ENCODE measurements around the gene GSK3B. TPM values are rescaled to one million over a fixed set of nuclear protein-coding genes. Genes with fewer than 3 reads are reported as not detected.
"Not testable (repeated sequence)": the region's sequence is repeated elsewhere in the genome, so short reads cannot be mapped to it uniquely, and the experiment has no call there.

Gene GSK3B
- total RNA-seq, 3 donors from 2014 or later (not counting 1 experiment from before 2014, with no cell fraction given), result 61.3 to 67.0 (median 62.7) TPM

DNA sequence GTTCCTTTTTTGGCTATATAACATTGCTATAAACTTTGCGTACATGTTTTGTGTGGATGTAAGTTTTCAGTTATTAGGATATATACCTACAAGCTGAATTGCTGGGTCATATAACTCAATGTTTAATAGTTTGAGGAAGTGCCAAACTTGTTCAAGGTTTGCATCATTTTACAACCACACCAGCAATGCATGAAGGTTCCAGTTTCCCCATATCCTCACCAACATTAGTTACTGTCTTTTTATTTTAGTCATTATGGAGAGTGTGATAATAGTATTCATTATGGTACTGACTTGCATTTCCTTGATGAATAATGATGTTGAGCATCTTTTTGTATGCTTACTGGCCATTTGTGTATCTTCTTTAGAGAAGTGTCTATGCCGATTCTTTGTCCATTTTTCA is 200.1 kb downstream of the GSK3B start:
- no peak for DNase-seq
- Histone ChIP-seq H3K9me3 (ENCODE audit: control insufficient read depth, insufficient read depth, low read length) (no peaks in the 10 kb centered on the region), H3K4me3 (ENCODE audit: low read length) (no peak overlapping the region), H3K4me1 (ENCODE audit: control insufficient read depth, insufficient read depth, low read length) (no peaks in the 10 kb centered on the region), H3K36me3 (ENCODE audit: control insufficient read depth, insufficient read depth, low read length) (peaks cover 5% of the 10 kb centered on the region), H3K27ac (ENCODE audit: low read length) (no peak overlapping the region), H3K27me3 (ENCODE audit: control insufficient read depth, insufficient read depth, low read length) (no peaks in the 10 kb centered on the region)
- Mint-ChIP-seq H3K27ac (no peak overlapping the region), H3K9me3 (peaks cover 0 to 3% of the 10 kb centered on the region in 2 donors), H3K4me3 (no peak overlapping the region), H3K36me3 (peaks cover 5% of the 10 kb centered on the region), H3K27me3 (ENCODE audit: low read depth in 2 of 2) (no peaks in the 10 kb centered on the region), H3K4me1 (peaks cover 9 to 10% of the 10 kb centered on the region in 2 donors)
- intact Hi-C loops (cut with micrococcal nuclease), result loop anchor here (5.0 kb wide), 1 partner anchor 523 kb away; no protein-coding TSS in a partner anchor
- ATAC-seq, result no peak
- WGBS (ENCODE audit: insufficient coverage), result 80% methylated on average over 1 of the region's 2 CpGs
- TF ChIP-seq, protein P1, sequence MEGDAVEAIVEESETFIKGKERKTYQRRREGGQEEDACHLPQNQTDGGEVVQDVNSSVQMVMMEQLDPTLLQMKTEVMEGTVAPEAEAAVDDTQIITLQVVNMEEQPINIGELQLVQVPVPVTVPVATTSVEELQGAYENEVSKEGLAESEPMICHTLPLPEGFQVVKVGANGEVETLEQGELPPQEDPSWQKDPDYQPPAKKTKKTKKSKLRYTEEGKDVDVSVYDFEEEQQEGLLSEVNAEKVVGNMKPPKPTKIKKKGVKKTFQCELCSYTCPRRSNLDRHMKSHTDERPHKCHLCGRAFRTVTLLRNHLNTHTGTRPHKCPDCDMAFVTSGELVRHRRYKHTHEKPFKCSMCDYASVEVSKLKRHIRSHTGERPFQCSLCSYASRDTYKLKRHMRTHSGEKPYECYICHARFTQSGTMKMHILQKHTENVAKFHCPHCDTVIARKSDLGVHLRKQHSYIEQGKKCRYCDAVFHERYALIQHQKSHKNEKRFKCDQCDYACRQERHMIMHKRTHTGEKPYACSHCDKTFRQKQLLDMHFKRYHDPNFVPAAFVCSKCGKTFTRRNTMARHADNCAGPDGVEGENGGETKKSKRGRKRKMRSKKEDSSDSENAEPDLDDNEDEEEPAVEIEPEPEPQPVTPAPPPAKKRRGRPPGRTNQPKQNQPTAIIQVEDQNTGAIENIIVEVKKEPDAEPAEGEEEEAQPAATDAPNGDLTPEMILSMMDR (IDR thresholded peaks at IDR 0.05), result no peak

GRCh38 chr3:119893769-119894168 is 200.5 kb downstream of the GSK3B start:
- H3K4me3 ChIP-seq (ENCODE audit: low read length), result no peak overlapping the region
- intact Hi-C loops (cut with micrococcal nuclease), result loop anchor here (2.0 to 5.0 kb wide), 2 partner anchors 524 to 665 kb away; no protein-coding TSS in a partner anchor
- peaks cover 2 to 5% of the 10 kb centered on the region in 2 donors for H3K9me3 Mint-ChIP-seq
- DNase-seq (no peak), ATAC-seq (no peak)
- peaks cover 4% of the 10 kb centered on the region for H3K9me3 ChIP-seq (ENCODE audit: control insufficient read depth, insufficient read depth, low read length)
- peaks cover 9 to 10% of the 10 kb centered on the region in 2 donors for H3K4me1 Mint-ChIP-seq
- no CpG with 5 or more reads among the region's 1 CpG for WGBS (ENCODE audit: insufficient coverage)
- no peak overlapping the region for H3K4me3 Mint-ChIP-seq
- H3K27me3 Mint-ChIP-seq (ENCODE audit: low read depth in 2 of 2), result no peaks in the 10 kb centered on the region
- H3K27ac ChIP-seq (ENCODE audit: low read length), result no peak overlapping the region
- TF ChIP-seq, protein P1 (IDR thresholded peaks at IDR 0.05), result no peak
- no peaks in the 10 kb centered on the region for H3K4me1 ChIP-seq (ENCODE audit: control insufficient read depth, insufficient read depth, low read length)
- peaks cover 9% of the 10 kb centered on the region for H3K36me3 Mint-ChIP-seq
- H3K27ac Mint-ChIP-seq, result no peak overlapping the region
- H3K36me3 ChIP-seq (ENCODE audit: control insufficient read depth, insufficient read depth, low read length), result peaks cover 5% of the 10 kb centered on the region
- H3K27me3 ChIP-seq (ENCODE audit: control insufficient read depth, insufficient read depth, low read length), result no peaks in the 10 kb centered on the region

DNA sequence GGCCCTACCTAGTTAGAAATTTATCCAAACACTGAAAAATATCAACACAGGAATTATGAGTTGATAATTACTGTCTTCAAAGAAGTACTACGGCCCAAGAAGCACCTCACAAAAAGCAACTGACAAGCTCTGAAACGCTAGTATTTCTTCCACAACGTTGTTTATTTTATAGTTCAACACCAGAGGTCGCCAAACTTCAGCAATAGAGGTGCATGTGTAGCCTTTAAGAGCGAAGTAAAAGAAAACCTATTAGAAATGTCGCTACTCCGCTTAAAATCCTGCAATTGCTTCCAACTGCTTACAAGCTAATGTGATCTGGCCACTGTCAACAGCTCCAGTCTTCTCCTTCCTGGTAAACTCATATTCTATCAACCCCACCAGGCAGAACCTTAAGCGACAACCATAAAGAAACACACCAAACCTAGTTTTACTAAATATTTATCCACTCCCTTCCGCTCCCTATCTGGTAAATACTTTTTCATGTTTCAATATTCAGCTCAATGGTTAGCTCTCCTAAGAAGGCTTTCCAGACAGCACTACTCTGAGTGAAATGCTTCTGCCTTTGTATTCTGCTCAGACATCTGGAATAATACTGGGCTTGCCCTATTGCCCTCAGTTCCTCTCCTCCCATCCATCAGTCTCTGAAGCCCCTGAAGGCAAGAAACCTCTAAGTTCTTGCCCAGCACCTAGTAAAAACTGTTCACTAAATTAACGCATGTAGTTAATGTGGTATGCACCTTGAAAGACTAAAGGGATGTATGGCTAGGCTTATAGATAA is 202.1 kb downstream of the GSK3B start:
- intact Hi-C loops (cut with micrococcal nuclease), result loop anchor here (1.0 to 5.0 kb wide), 5 partner anchors 255 to 667 kb away; no protein-coding TSS in a partner anchor
- peaks cover 2 to 5% of the 10 kb centered on the region in 2 donors for H3K9me3 Mint-ChIP-seq
- H3K36me3 ChIP-seq (ENCODE audit: control insufficient read depth, insufficient read depth, low read length), result peaks cover 7% of the 10 kb centered on the region
- H3K27ac ChIP-seq (ENCODE audit: low read length), result no peak overlapping the region
- peaks cover 23% of the 10 kb centered on the region for H3K36me3 Mint-ChIP-seq
- H3K4me3 ChIP-seq (ENCODE audit: low read length), result no peak overlapping the region
- TF ChIP-seq, protein P1 (IDR thresholded peaks at IDR 0.05), result peak; percentile 72
- H3K4me3 Mint-ChIP-seq, result no peak overlapping the region
- no peaks in the 10 kb centered on the region for H3K27me3 ChIP-seq (ENCODE audit: control insufficient read depth, insufficient read depth, low read length)
- H3K4me1 Mint-ChIP-seq, result peaks cover 9 to 10% of the 10 kb centered on the region in 2 donors
- H3K4me1 ChIP-seq (ENCODE audit: control insufficient read depth, insufficient read depth, low read length), result no peaks in the 10 kb centered on the region
- peaks cover 8% of the 10 kb centered on the region for H3K9me3 ChIP-seq (ENCODE audit: control insufficient read depth, insufficient read depth, low read length)
- ATAC-seq (peak; percentile 67 to 81 (median 76)), DNase-seq (peak; percentile 15 to 81)
- WGBS (ENCODE audit: insufficient coverage), result 61% methylated on average over 9 of the region's 10 CpGs
- H3K27me3 Mint-ChIP-seq (ENCODE audit: low read depth in 2 of 2), result no peaks in the 10 kb centered on the region
- H3K27ac Mint-ChIP-seq, result peak overlapping the region in 1 of 2 donors; percentile 43

DNA sequence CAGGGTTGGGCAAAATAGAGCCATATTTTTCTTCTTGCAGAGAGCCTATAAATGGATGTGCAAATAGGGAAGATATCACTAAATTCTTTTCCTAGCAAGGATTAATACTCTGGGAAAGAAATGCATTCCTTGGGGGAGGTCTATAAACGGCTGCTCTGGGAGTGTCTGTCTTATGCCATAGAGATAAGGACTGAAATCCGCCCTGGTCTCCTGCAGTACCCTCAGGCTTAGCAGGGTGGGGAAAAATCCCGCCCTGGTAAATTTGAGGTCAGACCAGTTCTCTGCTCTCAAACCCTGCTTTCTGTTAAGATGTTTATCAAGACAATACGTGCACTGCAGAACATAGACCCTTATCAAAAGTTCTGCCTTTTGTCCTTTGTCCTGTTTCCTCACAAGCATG is 205.6 kb downstream of the GSK3B start:
- Mint-ChIP-seq H3K4me1 (peaks cover 27 to 35% of the 10 kb centered on the region in 2 donors), H3K36me3 (peaks cover 33% of the 10 kb centered on the region)
- not testable (repeated sequence) for DNase-seq

More for the DNA sequence above, 205.6 kb downstream of the GSK3B start:
- H3K4me3 ChIP-seq (ENCODE audit: low read length); H3K27me3 Mint-ChIP-seq (ENCODE audit: low read depth in 2 of 2); H3K4me1 ChIP-seq (ENCODE audit: control insufficient read depth, insufficient read depth, low read length); H3K9me3 Mint-ChIP-seq; intact Hi-C loops (cut with micrococcal nuclease); H3K27ac Mint-ChIP-seq; H3K27me3 ChIP-seq (ENCODE audit: control insufficient read depth, insufficient read depth, low read length); H3K9me3 ChIP-seq (ENCODE audit: control insufficient read depth, insufficient read depth, low read length); H3K4me3 Mint-ChIP-seq; H3K27ac ChIP-seq (ENCODE audit: low read length); ATAC-seq: not testable (repeated sequence)
- WGBS (ENCODE audit: insufficient coverage), result 97% methylated on average over 4 of the region's 4 CpGs
- H3K36me3 ChIP-seq (ENCODE audit: control insufficient read depth, insufficient read depth, low read length), result peaks cover 10% of the 10 kb centered on the region
